Cerebellar nuclear complex (tissue), 1 donor: ENCODE measurements around the gene TRAF2.
"Not testable (repeated sequence)": the region's sequence is repeated elsewhere in the genome, so short reads cannot be mapped to it uniquely, and the experiment has no call there.

ENCODE experiments used
- DNase-seq, 2 experiments: peaks; one replicate each; lab custom pipeline; 2025; lab: John Stamatoyannopoulos, UW

TRAF2 gene

DNA sequence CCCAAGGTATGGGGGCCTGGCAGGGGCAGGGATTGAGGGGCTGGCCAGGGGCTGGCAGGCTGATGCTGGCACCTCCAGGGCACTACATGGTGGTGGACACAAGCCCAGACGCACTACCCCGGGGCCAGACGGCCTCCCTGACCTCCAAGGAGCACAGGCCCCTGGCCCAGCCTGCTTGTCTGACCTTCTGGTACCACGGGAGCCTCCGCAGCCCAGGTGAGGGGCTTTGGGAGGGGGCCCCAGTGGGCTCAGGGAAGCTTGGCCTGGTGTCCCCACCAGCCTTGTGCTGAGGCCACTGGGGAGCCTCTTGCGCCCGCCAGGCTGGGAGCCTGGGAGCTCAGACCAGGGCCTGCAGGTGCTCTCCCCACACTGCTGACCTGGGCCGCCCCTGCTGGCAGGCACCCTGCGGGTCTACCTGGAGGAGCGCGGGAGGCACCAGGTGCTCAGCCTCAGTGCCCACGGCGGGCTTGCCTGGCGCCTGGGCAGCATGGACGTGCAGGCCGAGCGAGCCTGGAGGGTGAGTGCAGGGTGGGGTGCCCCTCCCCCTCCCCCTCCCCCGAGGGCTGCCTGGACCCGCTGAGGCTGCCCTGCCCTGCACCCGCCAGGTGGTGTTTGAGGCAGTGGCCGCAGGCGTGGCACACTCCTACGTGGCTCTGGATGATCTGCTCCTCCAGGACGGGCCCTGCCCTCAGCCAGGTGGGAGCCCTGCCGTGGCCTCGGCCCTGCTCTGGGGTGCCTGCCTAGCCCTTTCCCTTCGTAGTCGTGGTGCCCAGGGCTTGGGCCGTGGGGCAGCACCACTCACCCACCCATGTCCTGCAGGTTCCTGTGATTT, 28.5 kb upstream of the TRAF2 start:
- DNase-seq = no peak

DNA sequence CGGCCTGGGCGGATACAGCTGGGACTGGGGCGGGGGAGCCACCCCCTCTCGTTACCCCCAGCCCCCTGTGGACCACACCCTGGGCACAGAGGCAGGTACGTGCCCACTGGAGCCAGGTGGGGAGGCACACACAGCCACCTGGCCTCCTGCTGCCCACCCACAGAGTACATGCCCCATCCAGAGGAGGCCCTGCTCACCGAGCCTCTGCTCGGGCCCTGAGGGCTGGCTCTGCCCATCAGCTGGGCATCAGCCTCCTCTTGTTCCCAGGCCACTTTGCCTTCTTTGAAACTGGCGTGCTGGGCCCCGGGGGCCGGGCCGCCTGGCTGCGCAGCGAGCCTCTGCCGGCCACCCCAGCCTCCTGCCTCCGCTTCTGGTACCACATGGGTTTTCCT, 27.9 kb upstream of the TRAF2 start:
- no peak for DNase-seq

DNA sequence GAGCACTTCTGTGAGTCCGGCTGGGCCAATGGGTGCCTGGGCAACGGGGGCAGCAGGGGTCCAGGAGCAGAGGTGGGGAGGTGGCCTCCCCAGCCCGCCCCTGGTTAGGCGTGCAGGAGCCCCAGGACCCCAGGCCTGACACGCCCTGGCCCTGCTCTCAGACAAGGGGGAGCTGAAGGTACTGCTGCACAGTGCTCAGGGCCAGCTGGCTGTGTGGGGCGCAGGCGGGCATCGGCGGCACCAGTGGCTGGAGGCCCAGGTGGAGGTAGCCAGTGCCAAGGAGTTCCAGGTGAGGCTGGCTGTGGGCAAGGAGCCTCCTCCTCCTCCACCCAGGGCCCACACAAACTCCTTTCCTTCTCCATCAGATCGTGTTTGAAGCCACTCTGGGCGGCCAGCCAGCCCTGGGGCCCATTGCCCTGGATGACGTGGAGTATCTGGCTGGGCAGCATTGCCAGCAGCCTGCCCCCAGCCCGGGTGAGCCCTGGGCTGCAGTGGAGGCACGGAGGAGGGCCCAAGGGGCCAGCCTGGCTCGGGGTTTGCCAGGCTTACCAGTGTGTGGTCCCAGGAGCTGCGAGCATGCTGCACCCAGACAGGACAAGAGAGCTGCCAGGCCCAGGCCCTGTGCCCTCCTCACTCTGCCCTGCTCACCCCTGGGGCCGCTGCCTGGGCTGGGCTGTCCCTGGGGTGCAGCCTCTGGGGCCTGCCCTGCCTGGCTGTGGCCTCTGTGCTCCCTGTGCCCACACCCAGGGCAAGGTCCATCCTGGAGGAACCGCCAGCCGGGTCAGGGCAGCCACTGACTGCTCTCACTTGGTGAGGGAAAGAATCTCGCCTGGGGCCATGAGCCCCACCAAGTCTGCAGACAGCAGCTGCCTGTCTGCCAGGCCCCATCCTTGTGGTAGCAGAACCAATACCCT, 27.2 kb upstream of the TRAF2 start:
- no peak for DNase-seq

DNA sequence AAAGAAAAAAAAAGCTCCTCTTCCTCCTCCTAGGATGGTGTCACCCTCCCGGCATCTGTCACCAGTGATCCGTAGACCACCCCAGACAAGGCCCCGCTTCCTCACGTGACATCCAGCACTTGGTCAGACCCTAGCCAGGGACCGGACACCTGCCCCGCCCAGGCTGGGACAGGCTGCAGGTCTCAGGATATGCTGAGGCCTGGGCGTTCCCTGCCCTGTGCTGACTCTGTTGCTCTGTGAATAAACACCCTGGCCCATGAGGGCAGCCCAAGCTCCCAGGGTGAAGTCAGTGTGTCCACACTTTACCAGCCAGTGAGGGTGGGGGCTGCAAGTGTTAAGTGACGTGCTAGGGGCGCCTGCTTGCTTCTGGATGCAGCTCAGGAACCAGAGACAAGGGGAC, 25.8 kb upstream of the TRAF2 start:
- DNase-seq = no peak

DNA sequence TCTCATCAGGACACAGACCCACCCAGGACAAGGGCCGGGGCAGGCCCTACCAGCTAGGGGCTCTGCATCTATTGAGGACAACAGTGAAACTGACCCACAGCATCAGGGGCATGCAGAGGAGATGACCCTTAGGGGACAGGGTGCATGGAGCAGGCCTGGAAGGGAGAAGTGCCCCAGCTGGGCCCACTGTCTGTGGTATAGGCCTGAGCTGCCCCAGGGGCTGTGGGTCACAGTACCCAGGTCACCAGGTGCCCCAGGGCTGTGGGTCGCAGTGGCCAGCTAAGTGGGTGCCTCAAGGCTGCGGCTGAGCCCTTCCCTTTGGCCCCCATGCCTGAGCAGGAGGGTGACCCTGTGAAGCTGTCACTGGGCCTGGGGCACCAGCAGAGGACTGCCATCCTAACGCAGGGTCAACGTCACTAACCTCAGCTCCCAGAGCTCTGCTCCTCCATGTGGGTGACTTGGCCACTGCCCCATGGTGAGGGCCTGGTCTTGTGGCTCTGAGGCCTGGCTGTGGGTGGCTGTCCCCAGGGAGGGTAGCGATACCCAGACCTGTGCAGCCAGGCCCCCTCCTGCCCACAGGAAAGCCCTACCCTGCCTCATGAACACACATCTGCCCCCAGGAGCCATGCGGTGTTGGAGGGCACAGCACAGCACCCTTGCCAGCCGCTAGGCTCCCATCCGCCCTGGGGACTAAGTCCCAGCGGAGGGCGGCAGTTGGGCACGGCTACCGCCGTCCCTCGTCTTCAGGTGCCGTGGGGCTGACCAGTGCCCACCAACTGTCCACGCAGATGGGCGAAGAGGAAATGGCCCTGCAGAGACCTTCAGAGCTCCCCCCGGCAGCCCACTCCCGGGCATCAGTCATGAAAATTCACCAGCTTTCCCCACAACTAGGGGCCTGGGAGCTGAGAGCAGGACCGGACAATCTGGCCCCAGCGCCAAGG, 25.1 kb upstream of the TRAF2 start:
- no peak for DNase-seq

DNA sequence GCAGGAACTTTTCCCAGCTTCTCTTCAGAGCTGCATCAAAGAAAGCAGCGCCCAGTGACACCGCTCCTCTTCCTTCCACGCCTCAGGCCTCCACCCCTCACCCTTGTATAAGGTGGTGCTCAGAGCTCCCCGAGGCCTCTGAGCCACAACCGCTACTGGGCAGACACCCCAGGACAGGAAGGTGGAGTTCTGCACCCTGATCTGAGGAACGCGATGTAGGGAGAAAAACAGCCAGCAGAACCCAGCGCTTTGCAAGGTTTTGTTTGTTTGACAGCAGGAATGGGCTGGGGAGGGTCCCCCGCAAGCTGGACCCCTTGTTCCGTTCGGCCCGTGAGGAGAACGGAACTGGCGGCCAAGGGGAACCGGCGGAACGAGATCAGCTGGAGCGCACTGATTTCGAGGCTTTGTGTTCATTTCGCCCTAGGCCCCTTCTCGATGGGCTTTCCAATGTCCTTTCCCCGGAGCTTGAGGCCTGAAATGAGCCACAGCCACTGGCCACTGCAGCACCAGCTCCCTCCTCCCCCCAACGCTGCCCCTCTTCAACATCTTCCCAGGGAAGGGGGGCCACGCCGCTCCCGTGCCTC, 24.4 kb upstream of the TRAF2 start:
- DNase-seq = no peak

DNA sequence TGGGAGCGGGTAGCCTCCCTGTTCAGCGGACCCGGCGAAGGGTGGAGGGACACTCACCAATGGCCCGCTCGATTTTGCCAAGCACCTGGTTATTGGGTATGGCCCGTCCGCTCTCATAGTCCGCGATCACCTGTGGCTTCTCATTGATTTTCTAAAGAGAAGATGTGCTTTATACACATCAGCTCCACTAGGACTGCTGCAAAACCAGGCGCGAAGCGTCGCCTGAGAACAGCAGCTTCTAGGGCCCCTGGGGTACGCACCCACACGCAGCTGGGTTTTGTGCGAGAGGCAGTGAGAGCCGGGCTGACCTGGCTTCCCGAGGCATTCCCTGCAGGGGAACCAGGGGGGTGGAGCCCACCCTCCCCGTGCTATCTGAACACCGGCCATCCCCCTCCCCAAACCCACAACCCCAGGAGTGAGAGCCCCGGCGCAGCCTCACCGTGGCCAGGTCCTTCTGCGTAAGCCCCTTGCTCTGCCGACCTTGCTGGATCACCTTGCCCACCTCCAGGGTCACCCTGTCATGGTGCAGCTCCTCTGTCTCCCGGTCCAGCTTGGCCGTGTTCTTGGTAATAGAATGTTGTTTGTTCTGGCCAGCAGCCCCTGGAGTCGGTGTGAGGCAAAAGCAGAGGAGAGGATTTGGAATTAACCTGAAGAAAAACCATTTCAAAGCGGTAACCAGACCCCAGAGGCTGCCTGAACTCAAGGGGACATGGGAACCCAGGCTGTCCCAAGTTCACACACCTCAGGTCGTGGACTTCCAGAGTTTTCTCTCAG, 23.3 kb upstream of the TRAF2 start:
- no peak for DNase-seq

DNA sequence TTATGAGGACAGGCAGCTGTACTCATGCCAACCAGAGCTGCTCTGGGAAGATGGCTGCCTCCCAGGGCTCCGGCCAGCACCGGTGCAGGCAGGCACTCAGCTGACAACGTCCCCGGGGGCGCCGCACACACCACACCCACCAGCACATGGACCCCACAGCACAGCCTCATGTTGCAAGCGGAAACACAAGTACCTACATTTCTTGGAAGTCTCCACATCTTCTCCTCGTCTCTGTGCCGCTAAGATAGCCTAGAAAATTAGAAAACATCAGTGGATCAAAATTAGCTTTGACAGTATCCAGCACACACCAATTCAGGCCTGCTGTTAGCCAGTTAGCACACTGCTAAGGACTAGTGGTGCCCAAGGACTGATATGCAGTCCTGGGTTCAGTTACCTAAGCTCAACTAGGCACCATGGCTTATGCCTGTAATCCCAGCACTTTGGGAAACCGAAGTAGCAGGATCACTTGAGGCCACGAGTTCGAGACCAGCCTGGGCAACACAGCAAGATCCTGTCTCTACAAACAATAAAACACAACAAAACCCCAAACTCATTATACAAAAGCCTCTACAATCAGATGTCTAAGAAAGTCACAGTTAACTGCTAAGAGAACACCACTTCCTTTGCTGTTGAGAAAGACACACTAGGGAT, 22.6 kb upstream of the TRAF2 start:
- no peak for DNase-seq

DNA sequence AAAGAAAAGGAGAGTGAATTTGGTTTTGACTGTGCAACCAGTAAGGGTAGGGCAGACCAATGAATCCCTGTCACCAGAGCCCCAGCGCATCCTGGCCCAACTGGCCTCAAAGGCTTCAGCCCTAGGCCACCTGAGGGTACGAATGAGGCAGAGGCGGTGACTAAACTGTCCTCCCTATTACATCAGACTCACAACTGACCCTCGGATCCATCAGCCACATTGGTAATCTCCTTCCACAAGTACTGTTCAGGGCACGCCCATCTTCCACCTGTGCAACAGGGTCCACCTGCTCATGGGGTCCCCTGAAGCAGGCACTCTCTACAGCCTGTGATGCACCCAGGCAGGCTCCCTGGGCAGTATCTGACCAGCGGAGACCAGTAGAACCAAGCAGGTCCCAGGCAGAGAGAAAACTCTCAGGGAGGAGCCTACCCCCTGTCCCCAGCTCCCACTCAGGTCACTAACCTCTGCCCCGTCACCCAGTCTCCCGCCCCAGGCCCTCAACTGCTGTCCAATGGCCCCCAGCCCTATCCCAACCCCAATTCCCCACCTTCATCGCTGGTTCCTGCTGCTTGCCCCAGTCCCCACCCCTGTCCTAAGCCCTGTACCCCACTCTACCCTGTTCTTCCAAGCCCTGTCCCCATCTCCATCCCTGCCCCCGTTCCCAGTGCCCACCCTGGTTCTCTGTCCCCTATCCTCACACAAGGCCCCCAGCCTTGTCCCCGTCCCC, 21.1 kb upstream of the TRAF2 start:
- DNase-seq = no peak

DNA sequence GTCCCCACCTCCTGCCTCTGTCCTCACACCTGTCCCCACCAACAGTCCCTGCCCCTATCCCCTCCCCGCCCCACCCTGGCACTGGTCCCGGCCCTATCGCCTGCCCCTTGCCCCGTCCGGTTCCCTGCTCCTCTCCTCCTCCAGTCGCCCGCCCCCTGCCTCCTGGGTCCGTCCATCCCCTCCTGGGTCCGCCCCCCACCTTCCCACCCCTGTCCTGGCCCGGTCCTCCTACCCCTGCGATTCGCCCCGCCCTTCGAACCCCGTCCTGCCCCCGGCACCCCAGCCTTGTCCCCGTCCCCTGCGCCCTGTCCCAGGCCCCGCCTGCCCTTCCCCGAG, 20.6 kb upstream of the TRAF2 start:
- DNase-seq = no peak

DNA sequence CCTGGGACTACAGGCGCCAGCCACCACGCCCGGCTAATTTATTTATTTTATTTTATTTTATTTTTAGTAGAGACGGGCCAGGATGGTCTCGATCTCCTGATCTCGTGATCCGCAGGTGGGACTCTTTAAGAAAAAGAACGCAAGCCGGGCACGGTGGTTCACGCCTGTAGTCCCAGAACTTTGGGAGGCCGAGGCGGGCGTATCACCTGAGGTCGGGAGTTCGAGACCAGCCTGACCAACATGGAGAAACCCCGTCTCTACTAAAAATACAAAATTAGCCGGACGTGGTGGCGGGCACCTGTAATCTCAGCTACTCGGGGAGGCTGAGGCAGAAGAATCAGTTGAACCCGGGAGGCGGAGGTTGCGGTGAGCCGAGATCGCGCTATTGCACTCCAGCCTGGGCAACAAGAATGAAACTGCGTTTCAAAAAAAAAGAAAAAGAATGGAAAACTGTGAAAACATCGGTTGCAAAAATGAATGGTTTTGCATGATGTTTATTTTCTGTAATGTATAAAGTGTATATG, 19.4 kb upstream of the TRAF2 start:
- not testable (repeated sequence) for DNase-seq

DNA sequence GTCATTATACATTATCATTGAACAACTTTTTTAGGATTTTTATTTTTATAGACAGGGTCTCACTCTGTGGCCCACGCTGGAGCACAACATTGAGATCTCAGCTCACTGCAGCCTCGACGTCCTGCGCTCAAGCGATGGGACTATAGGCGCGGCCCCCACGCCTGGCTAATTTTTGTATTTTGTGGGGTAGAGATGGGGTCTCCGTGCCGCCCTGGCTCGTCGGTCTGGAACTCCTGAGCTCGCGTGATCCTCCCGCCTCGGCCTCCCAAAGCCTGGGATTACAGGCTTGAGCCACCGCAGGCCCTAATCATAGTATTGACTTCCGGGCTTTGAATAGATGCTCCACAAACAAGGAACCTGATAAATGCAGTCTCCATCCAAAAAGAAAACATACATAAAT, 18.8 kb upstream of the TRAF2 start:
- DNase-seq = no peak

DNA sequence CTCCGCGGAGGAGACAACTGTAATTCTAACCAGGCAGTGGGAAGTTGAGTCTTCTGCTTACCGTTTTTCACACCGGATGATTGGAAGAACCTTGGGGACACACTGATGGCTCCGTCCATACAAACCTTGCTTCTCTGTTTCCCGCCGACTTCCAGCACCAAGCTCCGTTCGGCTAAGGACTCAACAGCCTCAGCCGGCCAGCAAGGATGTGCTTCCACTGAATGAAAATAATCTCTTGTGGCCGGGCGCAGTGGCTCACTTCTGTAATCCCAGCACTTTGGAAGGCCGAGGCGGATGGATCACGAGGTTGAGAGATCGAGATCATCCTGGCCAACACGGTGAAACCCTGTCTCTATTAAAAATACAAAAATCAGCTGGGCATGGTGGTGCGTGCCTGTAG, 18.4 kb upstream of the TRAF2 start:
- DNase-seq = no peak

DNA sequence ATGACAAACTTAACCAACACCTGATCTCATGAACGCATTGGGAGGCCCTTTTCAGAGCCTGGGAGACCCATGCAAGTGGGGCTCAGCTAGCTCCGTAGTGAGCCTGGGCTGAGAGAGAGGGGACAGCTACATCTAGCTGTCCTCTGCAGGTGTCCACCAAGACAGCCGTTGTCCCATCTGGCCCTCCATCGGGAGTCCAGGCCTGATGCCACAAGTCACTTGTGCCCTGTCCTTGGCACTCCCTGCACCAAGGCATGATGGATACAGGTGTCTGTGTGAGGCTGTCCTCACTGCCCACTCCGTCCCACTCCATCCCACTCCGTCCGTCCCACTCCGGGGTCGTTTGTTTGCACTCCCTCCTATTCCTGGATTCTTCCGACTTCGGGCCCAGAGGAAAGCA, 17.7 kb upstream of the TRAF2 start:
- DNase-seq = peak in 1 of 2 experiments; percentile 69

DNA sequence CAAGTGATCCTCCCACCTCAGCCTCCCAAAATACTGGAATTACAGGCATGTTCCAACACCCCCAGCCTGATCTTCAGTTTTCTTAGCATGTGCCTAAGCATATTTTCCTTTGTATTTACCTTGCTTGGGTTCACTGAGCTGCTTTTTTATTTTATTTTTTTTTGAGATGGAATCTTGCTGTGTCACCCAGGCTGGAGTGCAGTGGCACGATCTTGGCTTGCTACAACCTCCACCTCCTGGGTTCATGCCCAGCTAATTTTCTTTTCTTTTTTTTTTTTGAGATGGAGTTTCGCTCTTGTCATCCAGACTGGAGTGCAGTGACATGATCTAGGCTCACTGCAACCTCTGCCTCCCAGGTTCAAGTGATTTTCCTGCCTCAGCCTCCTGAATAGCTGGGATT, 16.7 kb upstream of the TRAF2 start:
- not testable (repeated sequence) for DNase-seq

DNA sequence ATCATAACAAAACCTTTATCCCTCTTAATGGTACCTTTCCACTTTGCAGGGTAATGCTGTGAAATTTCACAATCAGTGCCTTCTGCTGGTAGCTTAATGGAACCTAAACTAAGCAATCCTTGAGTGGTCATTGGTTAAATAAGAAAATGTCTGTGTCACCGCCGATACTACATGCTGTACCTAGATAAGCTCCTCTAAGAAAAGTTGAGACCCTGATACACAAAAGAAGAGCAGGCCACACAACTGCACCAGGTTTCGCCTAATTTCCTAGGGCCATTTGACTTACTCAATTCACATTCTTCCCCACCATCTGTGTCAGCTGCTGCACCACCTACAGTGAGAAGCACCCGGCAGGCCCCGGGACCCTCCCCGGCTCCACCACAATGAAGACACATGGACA, 11.2 kb upstream of the TRAF2 start:
- DNase-seq = no peak

DNA sequence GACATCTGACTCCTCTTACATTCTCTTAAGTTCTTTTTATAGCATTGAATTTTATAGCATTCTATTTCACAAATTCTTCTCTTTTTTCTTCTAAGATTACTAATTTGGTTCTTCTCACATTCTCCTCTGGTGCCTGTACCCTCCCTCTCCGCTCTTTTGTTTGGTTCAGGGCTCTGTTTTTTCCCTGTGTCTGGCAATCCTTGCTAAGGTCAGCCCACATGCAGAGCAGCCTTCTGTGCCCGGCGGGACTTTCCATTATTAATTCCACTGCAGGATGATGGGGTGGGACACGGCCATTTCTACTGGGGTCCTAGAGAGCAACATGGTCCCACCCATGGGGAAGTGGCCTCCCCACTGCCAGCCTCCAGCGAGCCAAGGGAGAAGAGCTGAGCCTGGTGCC, 9.8 kb upstream of the TRAF2 start:
- peak in 1 of 2 experiments; percentile 52 for DNase-seq

DNA sequence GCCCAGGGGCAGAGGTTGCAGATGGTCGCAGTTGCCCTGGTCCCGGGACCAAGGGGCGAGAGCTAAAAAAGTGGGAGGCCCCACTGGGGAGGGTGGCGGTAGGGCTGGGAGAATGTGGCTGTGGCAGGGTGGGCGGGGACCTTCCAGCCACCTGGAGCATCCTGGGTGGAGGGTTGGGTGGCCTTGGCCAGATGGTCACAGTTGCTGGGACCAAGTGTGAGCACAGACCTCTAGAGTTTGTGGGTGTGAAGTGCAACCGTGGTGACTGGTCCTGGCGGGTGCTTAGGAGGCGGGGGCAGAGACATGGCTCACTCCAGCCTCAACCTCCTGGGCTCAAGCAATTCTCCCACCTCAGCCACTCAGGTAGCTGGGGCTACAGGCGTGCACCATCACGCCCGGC, 5.7 kb upstream of the TRAF2 start:
- no peak for DNase-seq

DNA sequence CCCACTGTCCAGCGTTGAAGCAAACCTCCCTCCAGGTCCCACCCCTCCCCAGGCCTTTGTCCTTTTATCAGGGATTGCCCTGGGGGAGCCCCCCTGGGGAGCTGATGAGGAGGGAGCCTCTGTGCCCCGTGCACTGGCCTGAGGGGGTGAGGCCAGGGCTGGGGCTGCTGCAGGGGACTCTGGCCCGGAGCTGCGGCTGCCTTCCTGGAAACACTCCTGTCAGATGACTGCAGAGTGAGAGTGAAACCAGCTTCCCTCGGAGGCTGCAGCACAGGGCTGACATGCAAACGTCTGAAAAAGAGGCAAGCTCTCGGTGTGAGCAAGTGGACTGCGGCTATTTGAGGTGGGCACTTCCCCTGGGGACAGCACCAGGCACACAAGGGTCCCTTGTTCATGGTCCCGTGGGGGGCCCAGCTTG, 4.6 kb upstream of the TRAF2 start:
- DNase-seq = no peak
